SU-DHL-6 (cell line): ENCODE results near the gene MYO10.

Experiments used
- CTCF ChIP-seq: fragments of 200-600 bp; sonication (generic); IDR thresholded peaks from one replicate; pipeline ENCODE4 v1.5.1; 2017; ENCODE audit warnings: antibody characterized with exemption, mild to moderate bottlenecking, low read length, moderate library complexity; ENCODE audit not compliant: insufficient read depth, poor library complexity, severe bottlenecking
- EZH2phosphoT487 ChIP-seq: fragments of 200-600 bp; sonication (generic), shearing (Covaris generic); conservative IDR thresholded peaks from 2 replicates; pipeline ENCODE4 v1.6.1; 2018; ENCODE audit warnings: mild to moderate bottlenecking, antibody characterized with exemption, low read length, moderate library complexity, mixed read lengths

- TF ChIP-seq CTCF (no peak), EZH2phosphoT487 (no peak)
These were observed 202.6 kb downstream of the MYO10 start for GRCh38 chr5:16733331-16734006.
